ENCODE results near the gene RASGRF1.

Gene RASGRF1

DNA sequence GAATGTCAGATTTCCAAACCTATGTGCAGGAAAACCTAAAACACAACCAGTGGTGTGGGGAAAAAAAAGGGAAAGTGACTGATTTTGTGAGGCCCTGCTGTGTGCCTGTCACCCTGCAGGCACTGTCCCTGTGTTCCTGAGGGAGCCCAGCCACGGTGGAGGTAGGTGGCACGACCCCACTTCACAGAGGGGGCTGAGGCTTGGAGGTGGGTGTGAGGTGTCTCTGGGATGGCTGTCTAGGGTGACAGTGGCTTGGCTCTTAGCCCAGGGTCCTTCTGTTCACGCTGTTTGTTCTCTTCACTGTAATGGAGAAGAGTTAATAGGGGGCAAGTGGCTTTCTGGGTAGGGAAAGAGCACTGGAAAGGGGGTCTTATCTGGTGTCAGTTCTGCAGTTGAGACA is 22.6 kb downstream of the RASGRF1 start:
- DNase-seq (ENCODE audit: low read depth in 2 of 2), result no peak

DNA sequence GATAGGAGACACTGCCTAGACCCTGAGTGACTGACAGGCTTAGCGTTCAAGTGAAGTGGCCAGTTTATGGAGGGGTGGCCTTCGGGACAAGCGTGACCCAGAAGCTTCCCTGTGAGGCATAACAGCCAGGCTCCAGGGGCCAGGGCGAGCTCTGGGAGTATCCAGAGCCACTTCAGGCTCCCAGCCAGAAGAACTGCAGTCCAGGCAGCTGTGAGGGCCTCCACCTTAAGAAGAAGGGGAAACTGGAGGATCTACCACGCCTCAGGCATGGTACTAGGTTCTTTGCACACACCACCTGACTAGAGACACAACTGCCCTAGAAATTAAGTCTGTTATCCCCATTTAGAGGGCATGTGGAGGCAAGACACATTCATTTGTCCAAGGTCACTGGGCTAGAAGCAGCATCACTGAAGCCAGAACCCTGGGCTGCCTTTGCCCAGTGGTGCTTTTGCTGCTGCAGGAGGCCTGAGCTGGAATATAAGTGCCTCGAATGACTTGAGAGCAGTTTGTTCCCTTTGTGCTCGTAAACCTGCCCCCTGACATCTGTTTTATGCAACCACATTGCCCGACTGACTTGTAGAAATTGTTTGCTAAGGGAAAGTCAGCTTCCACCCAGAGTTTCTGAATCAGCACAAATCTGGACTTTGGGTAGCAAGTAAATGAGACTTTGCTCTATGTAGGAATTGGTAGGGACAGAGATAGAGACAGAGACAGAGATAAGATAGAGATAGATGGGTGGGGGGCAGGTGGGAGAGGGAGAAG is 23.3 kb downstream of the RASGRF1 start:
- no peak for DNase-seq (ENCODE audit: low read depth in 2 of 2)

DNA sequence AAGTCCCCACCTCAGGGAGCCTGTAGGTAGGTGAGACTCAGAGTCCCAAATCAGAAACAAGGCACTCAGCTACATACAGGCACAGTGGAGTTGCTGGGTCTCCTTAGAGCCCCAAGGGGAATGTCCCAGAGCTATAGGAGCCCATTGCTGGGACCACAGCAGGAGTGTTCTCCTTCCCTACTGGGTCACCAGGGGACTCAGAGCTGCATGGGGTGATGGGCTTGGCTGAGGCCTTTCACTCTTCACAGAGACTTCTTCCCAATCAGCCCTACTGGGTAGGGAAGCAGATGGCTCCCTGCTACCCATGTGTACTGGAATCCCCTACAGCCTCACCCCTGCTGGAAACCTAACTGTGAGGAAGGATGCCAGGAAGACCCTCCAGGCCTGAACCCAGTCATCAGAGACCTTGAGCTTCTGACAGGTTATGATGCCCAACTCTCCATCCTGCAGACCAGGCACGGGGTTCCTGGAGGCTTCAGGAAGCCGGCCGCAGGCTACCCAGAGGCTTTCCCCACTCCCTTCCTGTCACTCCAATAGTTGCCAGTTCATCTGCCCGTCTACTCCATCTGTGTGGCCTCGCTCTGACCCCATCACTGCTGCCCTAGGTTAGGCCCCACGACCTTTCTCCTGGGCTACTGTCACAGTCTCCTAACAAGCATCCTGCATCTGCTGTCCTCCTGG is 24.0 kb downstream of the RASGRF1 start:
- no peak for DNase-seq (ENCODE audit: low read depth in 2 of 2)

DNA sequence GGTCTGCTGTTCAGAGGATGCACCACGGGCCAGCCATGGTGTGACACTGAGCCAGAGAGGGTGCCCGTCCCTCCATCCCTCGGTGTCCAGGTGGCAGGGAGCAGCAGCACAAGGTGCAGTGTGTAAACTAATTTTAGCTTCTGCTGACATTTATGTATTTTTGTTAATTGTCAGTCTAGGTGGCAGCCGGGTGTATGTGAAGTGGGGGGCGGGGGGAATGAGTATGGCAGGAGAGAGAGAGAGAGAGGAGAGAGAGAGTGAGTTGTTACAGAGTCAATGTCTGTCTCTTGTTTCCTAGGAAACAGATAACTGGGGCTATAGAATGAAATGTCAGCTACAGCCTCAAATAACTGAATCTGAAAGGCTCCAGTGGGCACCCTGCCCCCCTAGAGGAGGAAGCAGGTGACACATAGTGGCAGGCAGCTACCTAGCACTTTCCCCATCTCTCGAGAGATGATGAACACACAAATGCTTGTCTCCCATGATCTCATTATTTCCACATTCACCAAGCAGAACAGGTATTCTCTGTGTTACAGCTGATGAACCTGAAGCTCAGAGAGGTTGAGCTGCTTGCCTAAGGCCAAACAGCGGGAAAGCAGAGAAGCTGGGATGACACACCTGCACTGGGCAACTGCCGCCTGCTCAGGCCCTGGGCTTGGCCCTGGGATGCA is 24.7 kb downstream of the RASGRF1 start:
- DNase-seq (ENCODE audit: low read depth in 2 of 2), result no peak

DNA sequence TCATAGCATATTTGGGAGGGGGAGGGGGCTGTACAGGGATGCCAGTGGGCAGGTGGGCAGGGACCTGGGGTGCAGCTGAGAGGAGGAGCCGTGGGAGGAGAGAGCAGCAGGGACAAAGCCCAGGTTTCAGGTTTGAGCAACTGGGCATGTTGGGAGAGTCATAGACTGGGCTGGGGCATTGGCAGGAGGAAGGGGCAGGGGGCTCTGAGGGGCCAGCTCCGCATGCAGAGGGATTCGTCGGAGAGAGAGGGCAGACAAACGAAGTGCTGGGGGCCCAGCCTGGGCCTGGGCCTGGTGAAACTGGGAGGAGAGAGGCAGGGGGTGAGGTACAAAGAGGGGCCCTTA is 25.2 kb downstream of the RASGRF1 start:
- DNase-seq (ENCODE audit: low read depth in 2 of 2), result no peak

DNA sequence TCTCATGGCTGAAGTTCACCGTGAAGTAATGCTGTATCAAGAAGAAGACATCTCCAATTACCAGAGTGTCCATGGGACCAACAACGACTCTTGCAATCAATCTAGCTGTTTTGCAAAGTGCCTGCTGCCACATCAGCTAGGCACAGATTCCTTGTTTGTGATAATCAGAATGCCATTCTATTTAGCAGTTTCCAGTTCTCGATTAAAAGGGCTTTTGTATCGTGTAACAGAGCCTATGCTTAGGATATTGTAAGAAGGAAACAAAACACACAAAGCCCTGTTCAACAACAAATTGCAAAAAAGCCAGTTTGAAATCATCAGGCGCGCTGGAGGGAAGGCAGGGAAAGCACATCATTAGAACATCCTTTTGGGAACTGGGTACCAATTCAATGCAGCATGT is 26.1 kb downstream of the RASGRF1 start:
- no peak for DNase-seq (ENCODE audit: low read depth in 2 of 2)

DNA sequence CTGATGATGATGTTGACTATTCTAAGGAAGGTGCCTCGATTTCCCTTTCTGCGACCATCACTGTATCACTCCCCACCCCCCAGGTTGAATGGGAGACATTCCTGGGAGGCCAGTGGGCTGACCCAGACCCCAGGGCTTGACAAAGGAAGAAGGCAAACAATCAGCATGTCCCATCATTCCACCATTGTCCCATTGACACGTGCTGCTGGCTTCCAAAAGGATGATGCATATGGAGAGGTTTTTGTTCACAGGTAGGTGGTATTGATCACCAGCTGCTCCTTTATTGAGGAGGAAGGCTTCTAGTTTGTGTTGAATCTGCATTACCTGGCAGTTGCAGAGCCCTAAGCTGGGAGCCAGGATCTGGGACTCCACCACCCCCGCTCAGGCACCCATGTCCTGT is 30.4 kb downstream of the RASGRF1 start:
- DNase-seq (ENCODE audit: low read depth in 2 of 2), result no peak

DNA sequence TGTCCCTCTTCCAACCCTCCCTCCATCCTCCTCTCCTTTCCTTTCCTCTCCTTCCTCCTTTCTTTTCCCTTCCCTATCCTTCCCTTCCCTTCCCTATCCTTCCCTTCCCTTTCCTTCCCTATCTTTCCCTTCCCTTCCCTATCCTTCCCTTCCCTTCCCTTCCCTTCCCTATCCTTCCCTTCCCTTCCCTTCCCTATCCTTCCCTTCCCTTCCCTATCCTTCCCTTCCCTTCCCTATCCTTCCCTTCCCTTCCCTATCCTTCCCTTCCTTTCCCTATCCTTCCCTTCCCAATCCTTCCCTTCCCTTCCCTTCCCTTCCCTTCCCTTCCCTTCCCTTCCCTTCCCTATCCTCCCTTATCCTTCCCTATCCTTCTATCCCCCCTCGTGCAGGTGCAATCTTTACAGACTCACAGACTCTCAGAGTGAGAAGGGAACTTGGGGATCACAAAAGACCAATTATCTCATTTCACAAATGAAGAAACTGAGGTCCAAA is 31.5 kb downstream of the RASGRF1 start:
- DNase-seq (ENCODE audit: low read depth in 2 of 2), result no peak

DNA sequence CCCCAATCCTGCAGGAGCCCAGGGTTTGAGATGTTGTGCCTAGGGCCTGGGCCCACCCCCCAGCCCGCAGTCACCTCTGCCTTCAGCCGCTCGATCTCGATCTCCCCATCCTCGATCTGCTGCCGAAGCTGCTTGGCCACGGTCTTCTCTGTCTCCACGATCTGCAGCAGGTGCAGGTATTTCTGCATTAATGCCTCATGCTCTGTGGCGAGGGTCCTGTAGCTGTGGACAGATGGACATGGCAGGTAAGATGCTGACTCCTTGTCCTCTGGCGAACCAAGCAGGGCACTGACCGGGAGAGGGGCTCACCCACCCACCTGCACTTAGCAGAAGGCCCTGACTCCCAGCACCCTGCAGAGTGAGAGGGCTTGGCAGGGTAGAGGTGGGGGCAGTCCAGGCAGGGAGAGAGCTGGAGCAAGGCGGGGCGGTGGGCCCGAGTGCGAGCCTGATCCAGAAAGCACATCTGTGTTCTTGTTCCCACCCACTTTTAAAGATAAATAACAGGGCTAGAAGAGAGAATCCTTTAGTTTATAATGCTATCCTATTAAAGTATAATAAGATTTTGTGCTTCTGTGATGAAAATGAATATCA is 32.2 kb downstream of the RASGRF1 start:
- DNase-seq (ENCODE audit: low read depth in 2 of 2), result no peak

DNA sequence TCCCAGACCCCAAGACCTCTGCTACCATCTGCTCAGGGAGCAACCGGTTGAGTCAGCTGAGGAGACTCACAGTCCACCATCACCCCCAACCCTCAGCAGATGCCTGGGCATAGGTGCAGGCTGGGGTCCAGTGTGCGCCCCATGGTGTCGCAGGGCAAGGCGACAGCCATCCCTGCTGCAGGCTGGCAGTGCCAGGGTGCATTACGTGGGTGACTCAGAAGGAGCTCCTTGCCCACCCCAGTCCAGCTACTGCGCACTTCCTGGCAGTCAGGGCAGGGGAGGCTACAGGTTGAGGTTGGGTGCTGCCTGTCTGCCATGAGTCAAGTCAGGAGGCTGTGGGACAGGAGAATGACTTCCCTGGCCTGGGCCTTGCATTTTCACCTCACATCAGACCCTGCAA is 33.5 kb downstream of the RASGRF1 start:
- DNase-seq (ENCODE audit: low read depth in 2 of 2), result no peak

DNA sequence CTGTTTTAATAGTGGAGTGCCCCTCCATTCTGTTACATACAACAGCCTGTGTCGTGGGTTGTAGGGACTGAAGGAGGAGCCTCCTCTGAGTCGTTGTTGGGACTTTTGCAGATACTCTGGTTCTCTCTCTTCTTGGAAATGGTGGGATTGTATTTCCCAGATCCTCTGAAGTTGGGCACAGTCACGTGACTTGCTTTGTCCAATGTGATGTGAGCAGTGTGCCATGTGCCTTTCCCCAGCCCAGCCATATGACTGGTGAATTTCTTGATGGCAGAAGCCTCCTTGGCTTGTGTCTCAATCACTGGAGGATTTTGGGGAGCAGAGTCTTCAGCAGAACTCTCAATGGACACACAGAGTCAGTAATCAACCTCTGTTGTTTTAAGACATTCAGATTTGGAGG is 36.2 kb downstream of the RASGRF1 start:
- no peak for DNase-seq (ENCODE audit: low read depth in 2 of 2)

DNA sequence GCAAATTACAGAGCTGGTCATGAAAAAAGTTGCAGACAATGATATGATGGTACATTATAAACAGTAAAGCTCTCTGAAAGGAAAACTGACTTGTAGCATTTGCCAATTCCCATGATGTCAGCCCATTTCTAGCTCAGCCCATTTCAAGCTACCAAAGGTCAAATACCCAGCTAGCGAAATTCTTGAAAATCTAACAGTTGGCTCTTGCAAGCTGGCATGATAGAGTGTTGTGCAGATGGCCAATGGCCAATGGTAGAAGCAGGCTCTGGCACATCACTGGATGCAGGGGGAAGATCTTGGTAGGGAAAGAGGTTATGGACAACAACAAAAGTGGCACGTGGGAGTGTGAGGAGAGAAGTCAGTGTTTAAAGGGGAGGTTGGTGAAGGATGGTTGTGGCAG is 36.7 kb downstream of the RASGRF1 start:
- no peak for DNase-seq (ENCODE audit: low read depth in 2 of 2)

DNA sequence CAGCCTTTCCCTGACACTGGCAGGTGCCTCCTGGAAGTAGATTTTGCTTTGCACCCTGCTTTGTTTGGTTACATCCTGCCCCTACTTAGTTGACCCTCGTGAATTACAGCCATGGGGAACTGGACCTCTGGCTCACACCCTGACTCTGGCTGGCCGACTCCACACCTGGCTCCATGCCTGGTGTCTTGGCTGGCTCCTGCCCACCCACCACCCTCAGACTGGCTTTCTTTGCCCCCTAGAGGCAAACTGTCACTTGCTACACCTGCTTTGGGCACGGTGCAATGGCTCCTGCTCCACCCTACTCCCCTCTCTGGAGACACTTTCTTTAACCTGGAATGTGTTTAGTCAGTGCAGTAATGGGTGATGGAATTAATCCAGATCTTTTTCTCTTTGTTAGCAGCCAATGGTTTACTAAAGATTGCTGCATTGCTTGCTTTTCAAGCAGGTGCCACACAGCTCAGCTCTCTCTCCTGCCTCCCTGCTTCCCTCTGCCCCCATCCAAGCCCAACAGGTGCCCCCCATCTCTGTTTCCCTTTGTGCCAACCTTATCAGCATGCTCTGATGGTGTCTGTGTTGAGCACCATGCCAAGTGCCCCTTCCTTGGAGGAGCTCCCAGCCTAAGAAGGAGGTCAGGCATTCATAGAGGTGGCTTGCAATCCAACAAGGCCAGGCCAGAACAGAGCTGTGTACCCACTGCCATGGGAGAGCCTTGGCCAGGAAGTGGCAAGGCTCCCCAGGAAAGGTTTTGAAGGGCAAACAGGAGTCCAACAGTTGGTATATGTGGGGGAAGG is 38.4 kb downstream of the RASGRF1 start:
- DNase-seq (ENCODE audit: low read depth in 2 of 2), result no peak

DNA sequence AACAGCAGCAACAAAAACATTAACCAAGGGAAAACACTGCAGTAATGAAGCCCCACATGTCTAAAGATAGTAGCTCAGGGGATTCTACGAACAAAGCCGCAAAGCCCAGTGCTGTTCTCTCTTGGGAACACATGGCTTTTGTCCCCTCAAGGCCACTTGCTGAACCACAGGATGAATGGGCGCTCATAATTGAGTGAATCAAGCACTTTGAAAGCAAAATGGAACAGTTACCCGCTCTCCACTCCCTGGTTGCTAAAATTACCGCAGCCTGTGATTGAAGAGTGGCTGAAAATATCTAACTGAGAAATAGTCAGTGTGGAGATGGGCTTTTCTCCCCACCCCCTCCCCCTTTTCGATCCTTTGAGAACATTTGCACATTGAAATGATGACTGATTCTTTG is 39.6 kb downstream of the RASGRF1 start:
- DNase-seq (ENCODE audit: low read depth in 2 of 2), result no peak

DNA sequence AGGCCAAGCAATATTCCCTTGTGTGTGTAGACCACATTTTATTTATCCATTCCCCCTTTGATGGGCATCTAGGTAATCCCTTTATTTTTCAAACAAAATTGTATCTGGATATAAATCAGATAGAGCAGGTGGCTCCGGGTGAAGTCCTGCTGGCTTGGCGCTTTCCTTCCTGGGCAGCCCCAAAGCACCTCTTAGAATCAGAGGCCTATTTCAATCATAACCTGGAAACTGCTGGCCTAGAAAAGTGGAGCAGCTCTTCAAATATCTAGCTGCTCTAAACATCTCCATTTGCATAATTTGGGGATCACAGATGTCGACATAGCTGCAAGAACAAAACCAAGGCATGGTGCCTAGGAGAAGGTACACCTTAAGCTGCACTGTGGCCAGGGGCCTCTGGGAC is 40.2 kb downstream of the RASGRF1 start:
- DNase-seq (ENCODE audit: low read depth in 2 of 2), result no peak

DNA sequence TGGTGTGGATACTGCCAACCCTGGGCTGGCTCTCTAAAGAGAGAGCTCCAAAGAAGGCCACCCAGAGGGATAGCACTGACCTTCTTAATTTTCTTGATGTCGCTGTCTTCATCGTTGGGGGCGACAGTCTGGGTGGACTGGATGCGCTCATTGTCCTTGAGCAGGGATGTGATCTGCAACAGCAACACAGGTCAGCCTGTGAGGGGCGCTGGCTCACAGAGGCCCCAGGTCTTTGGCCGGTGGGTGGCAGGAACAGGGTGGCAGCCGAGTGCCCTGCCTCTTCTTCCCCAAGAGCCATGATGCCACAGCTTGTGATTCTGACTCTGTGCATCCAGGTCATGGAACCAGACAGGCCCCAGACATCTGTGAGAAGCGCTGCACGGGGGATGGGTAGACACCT is 41.2 kb downstream of the RASGRF1 start:
- no peak for DNase-seq (ENCODE audit: low read depth in 2 of 2)

DNA sequence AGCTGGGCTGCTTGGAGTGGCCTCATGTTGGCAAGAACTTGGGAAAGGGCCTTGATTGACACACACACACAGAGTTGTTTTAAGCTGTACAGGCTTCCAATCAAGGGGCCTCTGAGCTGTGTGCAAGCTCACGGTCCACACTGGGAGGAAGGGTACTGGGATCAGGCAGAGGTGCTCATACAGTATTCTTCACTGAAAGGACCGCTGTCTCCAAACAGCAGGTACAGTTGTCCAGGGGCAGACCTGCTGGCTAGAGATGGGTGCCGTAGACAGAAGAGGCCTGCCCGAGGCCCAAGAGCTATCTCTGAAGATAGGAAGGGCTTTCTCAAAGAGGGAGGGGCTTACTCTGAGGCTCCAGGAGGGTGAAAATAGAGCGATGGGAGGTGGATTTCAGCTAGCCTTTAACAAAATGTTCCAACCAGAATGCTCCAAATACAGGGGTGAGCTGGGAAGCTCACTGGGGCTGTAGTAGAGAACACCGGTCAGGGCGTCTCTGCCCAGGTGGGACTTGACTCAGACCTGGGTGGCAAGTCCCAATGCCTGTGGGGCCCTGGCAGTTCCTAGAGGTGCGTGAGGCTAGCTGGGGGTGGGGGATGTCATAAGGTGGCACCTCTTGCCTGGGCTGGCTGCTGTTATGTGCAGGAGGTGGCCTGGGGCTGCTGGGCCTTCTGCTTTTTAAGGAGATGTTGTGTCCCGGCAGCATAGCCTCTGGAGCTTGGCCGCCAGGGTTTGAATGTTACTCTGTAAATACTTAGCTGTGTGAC is 42.7 kb downstream of the RASGRF1 start:
- no peak for DNase-seq (ENCODE audit: low read depth in 2 of 2)

DNA sequence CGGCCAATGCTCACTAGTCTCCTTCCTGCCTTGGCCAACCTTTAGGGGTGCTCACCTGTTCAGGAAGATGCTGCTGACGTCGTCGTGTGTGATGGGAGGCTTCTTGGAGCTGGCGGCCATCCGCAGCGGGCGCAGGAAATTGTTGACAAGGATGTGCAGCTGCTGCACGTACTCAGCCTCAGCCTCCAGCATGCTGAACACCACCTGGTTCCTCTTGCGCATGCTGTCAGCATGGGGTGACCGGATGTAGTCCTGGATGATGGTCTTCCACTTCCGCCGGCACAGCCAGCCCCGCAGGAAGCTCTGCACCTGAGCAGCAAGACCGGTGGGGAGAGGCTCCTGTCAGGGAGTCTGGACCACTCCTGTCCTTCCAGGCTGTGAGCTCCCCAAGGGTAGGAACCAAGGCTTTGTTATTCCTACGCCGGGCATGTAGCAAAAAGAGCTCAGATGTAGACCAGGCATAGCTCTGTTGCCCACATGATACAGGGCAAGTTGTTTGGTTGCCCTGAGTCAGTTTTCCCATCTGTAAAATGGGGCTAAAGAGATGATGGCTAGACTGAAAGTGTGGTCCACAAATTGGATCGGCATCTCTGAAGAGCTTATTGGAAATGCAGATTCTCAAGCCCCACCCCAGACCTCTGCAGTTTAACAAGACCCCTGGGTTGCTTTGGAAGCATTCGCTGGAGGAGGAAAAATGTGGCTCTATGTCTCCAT is 43.7 kb downstream of the RASGRF1 start:
- no peak for DNase-seq (ENCODE audit: low read depth in 2 of 2)

DNA sequence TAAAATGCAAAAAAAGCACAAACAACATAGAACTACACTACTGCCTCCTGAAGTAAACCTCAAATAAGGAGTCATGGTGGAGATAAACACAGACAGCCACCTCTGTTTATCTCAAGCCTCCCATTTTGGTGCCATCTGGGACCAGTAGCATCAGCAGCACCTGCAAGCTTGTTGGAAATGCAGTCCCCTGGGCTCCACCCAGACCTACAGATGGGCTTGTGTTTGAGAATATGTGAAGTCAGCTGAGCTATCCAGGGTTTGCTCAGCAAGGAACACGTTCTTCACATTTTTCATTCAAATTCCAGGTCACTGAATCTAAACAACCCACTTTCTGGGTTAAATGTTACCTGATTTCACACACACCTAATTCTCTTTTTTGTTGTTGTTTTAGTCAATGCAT is 45.5 kb downstream of the RASGRF1 start:
- no peak for DNase-seq (ENCODE audit: low read depth in 2 of 2)

DNA sequence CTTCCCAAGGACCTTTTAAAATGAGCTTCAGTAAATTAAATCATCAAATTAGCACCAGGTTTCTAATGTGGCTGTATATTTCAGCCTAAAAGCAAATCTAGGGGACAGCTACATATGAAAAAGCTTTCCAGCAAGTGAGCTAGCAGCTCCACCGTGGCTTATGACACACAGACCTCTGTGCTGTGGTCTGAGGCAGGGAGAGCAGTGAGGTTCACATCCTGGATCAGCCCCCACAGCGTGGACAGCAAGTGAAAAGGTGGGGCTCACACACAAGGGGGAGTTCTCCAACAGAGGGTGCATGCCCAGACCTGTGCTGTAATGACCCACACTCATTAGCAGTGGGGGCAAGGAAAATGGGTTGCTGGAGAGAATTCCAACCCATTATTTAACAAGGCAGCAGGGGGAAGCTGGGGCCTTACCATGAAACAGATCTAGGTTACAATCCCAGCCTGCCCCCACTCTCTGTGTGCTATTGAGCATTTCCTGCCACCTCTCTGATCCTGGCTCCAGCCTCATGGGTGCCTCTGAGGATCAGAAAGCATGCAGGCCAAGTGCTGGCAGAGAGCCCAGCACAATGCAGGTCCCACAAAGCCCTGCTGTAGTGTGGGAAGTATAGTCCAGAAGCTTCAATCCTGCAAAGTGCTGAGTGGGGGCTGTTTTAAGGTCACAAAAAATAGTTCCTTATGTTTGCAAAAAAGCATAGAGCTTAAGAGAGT is 48.2 kb downstream of the RASGRF1 start:
- no peak for DNase-seq (ENCODE audit: low read depth in 2 of 2)
